ENCODE results near the gene CLDN20.
"Not testable (repeated sequence)": the region's sequence is repeated elsewhere in the genome, so short reads cannot be mapped to it uniquely, and the experiment has no call there.

CLDN20 gene

GRCh38 chr6:155245193-155245592 lies 18.6 kb upstream of the CLDN20 start:
- no peak for DNase-seq (ENCODE audit: low read depth, low spot score)

DNA sequence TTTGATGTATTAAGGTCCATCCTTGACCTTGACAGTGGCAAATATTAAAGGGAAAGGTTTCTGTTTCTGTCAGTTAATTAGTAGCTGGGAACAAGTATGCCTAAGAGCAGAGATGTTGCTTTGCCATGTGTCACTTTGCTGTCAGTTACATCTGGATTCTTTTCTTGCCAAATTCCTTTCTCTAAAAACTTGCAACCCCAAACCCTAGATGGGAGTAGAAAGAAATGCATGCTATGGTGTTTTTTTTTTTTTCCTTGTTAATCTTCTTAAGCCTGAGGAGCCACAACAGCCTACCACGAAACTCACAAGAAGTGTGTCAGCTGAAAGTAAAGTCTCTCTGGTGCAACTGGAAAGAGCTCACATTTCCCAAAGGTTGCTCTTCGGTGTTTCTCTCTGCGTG lies 18.0 kb upstream of the CLDN20 start:
- DNase-seq (ENCODE audit: low read depth, low spot score) = no peak

DNA sequence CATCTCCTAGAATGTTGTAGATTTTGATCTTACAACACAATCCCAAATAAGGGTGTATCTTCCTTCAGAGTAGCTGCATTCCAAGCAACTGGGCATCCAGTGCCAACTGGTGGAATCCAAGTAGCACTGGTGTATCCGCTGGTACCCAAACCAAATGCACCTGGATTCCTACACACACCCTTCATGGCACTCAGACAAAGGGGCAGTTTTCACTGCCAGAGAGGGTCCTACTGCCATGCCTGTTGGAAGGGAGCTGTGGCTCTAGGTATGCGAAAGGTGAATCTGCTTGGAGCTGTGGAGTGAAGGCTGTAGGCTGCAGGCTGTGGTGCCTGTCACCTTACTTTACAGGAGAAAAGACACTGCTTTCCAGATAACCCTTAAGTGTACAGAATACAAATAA lies 17.0 kb upstream of the CLDN20 start:
- DNase-seq (ENCODE audit: low read depth, low spot score) = no peak

DNA sequence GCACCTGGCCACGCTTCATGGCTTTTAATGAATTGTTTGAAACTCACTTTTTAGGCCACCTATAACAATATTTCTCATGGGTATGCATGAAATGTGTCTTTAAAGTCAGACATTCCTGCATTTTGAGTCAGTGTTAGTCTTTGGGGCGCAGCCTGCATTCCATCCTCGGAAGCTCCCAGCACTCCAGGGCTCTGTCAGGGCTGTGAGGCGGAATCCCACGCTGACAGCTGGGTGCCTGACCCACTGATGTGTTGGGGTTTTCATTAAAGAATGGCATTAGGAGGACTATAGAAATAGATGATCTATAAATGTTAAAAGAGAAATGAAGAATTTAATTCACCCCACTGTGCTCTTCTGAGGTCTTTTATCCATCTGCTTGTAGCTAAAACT lies 16.2 kb upstream of the CLDN20 start:
- no peak for DNase-seq (ENCODE audit: low read depth, low spot score)

DNA sequence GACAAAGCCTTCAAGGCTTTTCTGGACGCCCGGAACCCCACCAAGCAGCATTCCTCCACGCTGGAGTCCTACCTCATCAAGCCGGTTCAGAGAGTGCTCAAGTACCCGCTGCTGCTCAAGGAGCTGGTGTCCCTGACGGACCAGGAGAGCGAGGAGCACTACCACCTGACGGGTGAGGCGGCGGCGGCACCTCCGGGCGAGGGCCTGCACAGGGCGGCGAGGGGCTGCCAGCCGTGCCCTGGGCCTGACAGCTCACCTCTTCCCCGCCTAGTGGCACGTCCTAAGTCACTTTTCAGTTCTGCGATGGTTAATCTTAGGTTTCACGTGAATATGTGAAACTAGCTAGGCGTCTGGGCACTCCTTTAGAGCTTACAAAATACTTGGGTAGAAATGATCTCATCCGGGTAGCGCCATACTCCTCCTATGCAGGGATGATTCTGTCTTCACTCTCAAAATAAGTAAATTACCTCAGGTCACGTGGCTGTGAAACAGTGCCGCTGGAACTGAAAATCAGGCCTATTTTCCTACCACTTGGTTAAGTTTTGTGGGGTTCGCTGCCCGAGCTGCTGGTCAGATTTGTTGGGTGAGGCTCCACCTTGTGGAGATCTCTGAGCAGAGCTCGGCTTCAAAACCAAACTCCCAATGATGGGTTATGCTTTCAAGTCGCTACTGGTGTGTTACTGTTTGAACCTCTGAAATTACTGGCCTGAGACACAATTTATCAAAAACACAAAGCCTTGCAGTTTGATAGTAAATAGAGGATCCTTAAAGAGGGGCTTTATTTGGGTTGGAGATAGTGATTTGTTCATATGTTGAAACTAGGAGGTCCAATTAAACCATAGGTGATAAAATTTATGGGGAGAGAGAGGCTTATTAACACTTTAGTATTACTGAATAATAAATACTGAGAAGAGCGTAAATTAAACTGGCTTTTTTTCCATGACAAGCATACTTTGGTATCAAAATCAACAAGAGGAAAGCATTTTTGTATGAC lies 15.5 kb upstream of the CLDN20 start:
- DNase-seq (ENCODE audit: low read depth, low spot score) = no peak

GRCh38 chr6:155250701-155251381 lies 13.0 kb upstream of the CLDN20 start:
- DNase-seq (ENCODE audit: low read depth, low spot score) = no peak

DNA sequence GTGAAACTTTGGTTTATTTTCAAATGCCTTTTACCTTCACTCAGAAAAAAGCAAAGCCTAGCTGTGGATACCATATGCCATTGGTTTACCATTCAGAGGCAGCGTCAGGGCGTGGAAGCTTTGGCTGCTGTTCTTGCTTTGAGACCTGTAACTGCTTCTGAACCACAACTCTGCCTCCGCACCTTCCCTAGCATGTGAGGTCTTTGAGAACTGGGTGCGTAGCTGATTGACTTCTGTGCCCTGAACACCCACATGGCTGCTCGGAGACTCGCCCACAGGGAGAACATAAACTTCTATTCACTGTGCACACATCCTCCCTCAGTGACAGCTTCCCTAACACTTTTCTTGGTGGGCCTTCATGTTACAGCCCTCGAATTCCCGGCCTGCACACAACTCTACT lies 11.2 kb upstream of the CLDN20 start:
- DNase-seq (ENCODE audit: low read depth, low spot score) = no peak

- no peak for DNase-seq (ENCODE audit: low read depth, low spot score)
These were observed 10.5 kb upstream of the CLDN20 start for GRCh38 chr6:155253337-155253736.

DNA sequence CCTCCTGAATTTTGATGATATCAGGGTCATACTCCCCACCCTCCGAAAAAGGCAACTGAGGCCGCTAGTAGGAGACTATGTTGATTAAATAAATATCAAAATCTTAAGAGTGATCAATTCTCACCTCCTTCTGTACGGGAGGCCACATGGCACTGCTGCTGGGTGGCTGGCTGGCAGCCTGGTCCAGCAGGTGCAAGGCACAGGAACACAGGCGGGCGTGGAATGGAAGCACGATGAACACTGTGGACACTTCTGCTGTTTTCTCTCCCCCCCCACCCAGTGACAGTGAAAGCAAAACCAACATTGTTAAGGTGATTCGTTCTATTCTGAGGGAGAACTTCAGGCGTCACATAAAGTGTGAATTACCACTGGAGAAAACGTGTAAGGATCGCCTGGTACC lies 9.7 kb upstream of the CLDN20 start:
- DNase-seq (ENCODE audit: low read depth, low spot score) = no peak

DNA sequence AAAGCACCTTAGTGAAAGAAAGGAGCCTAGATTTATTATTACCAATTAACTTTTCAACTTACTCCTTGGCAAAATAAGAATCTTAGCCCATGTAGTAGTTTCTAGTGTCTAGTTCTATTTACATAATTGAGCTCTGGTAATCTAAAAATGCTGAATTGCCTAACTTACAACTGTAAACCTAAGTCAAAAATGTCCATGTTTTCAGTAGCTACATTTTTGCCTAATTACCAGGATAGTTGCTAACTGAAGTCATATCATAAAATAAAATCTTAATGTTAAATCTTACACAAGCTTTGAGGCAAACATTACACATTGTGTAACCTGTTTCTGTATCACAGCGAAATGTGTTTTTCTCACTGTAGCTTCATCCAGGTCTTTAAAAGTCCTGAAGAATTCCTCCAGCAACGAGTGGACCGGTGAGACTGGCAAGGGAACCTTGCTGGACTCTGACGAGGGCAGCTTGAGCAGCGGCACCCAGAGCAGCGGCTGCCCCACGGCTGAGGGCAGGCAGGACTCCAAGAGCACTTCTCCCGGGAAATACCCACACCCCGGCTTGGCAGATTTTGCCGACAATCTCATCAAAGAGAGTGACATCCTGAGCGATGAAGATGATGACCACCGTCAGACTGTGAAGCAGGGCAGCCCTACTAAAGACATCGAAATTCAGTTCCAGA lies 7.6 kb upstream of the CLDN20 start:
- no peak for DNase-seq (ENCODE audit: low read depth, low spot score)

- DNase-seq (ENCODE audit: low read depth, low spot score) = no peak
These were observed 6.0 kb upstream of the CLDN20 start for GRCh38 chr6:155257796-155258195.

DNA sequence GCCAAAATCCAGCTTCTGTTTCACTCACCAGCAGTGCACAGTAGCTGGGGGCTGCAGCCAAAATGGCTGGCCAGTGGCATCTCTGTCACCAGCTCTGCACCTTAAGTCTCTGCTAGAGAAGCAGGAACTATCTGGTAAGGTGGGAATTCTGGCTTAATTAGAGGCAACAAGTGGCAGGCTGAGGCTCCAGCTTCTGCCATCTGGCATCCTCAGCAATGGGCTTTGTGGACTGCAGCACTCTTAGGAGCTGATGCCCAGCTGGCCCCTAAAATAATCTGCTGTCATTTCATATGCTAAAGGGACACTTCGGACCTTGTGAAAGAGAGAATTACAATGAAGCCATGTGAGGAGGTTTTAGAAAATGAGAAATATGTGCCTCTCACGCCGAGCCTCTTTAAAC lies 4.6 kb upstream of the CLDN20 start:
- no peak for DNase-seq (ENCODE audit: low read depth, low spot score)

GRCh38 chr6:155259897-155260296 lies 3.9 kb upstream of the CLDN20 start:
- DNase-seq (ENCODE audit: low read depth, low spot score) = no peak

DNA sequence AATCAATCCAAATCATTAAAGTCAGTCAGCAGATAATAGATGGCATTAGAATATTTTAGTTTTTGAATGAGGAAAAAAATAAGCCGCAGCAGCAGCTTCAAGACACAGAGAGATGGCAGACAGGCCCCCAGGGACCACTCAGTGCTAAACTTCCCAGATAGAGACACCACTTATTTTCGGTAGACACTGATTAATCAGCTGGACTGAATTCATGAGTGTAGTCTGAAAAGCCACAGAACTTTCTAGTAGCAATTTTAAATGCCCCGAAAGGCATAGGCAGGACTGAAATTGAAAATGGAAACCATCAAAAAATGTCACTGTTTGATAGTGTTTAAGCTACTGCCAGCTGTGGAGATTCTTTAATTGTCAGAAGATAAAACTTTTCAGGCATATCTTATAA lies 3.1 kb upstream of the CLDN20 start:
- no peak for DNase-seq (ENCODE audit: low read depth, low spot score)

GRCh38 chr6:155261111-155261900 lies 2.5 kb upstream of the CLDN20 start:
- DNase-seq (ENCODE audit: low read depth, low spot score) = no peak

GRCh38 chr6:155262655-155263054 lies 1.2 kb upstream of the CLDN20 start:
- no peak for DNase-seq (ENCODE audit: low read depth, low spot score)

- DNase-seq (ENCODE audit: low read depth, low spot score) = no peak
These were observed 994 bp downstream of the CLDN20 start for GRCh38 chr6:155264693-155265320.

GRCh38 chr6:155265843-155266535 lies 2.2 kb downstream of the CLDN20 start:
- no peak for DNase-seq (ENCODE audit: low read depth, low spot score)

- no peak for DNase-seq (ENCODE audit: low read depth, low spot score)
These were observed 3.6 kb downstream of the CLDN20 start for GRCh38 chr6:155267411-155267810.

DNA sequence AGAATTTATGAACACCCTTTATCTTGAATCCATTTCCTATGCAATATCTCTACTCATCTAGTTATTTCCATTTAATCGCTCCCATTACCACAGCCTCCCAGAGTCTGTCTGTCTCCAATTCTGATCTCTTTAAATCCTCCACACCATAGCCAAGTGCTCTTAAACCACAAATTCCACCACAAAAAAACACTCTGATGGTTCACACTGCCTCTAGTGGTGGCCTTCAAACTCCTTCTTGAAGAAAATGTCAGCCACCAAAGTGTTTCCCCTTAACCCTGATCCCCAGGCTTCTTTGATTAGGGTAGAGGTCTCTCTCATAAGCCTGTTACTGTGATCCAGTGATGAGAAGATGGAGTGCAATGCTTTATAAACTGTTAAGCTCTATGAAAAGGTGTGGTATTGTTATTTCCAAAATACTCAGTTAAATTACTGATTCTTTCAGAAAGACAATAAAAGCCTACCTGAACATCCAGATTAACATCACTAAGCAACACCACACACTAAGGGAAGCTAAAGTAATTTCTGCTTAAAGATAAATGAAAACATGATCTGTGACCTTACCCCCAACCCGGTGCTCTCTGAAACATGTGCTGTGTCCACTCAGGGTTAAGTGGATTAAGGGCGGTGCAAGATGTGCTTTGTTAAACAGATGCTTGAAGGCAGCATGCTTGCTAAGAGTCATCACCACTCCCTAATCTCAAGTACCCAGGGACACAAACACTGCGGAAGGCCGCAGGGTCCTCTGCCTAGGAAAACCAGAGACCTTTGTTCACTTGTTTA lies 4.5 kb downstream of the CLDN20 start:
- not testable (repeated sequence) for DNase-seq (ENCODE audit: low read depth, low spot score)
